Fibroblast of the conjunctiva (primary cell): ENCODE measurements around the gene DEFB114.

Experiments
- DNase-seq: peaks from one replicate; pipeline ENCODE4 v3.0.0-alpha.2; 2010; ENCODE audit warnings: low read depth

DEFB114 gene

DNA sequence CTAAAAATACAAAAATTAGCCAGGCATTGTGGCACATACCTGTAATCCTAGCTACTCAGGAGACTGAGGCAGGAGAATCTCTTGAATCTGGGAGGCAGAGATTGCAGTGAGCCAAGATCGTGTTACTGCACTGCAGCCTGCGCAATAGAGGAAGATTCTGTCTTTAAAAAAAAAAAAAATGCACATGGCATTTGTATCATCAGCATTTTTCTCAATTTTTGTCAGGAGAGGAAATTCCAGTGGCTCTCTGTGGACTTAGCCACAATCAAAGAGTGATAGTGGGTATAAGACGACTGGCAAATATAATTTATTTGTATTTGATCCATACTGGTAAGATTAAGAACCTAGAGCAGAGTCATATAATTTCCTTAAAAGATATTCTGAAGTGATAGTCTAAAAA lies 28.6 kb downstream of the DEFB114 start:
- DNase-seq: no peak

DNA sequence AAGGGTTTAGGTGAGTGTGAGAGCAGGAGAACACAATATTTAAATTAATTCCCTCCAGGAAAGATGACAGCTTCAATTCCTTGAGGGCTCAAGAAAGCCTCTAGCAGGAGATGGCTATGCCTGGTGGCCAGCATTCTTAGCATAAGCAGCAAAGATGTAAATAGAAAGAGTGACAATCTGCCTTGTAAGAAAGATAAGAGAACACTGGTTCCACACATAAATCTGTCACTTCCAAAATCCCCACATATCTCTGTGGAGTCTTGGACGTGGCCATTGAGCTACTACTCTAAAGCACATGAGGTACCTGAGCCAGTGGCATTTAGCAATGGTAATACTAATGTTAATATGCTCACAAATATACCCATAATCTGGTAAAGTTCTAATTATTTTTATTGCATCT lies 29.2 kb downstream of the DEFB114 start:
- DNase-seq: no peak

DNA sequence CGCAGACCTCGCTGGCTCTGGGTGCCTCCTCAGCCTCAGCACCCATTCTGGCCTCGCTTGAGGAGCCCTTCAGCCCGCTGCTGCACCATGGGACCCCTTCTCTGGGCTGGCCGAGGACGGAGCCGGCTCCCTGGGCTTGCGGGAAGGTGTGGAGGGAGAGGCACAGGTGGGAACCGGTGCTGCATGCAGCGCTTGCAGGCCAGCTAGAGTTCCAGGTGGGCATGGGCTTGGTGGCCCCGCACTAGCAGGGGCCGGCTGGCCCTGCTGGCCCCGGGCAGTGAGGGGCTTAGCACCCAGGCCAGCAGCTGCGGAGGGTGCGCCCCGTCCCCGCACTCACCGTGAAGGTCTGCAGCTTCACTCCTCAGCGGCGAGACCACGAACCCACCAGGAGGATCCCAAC lies 30.4 kb downstream of the DEFB114 start:
- DNase-seq: no peak

DNA sequence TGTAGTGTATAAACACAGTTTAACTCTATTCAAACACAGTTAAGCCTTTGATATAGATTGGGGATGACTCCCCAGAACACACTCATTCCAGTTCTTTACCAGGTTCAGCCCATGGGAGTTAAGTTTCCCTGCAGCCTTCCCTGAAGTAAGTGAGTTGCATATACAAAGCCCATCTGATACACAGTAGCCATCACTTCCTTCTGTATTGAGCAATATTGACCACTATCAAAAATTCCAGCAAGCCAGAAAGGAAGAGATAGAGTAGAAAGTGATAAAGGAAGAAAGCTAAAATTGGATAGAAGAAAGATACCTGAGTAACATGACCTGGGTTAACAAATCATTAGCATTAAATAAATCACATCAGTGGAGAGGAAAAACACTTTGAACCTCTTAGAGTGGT lies 34.6 kb downstream of the DEFB114 start:
- no peak for DNase-seq

DNA sequence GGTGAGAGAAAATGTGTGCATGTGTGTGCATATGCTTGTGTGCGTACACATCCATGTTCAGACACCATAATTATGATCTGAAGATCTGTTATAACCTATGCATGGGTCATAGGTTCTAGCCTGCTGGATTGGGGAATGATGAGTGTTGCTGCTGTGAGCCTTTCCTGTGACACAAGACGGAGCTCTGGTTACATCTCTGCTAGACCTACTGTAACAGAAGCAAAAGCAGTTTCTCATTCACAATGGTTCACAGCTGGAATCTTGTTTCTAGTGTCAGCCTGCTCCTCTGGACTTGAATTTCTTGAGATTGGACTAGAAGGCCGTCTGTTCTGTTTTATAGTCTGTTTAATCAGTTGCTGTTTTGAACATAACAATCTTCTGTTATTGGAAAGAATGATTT lies 40.1 kb downstream of the DEFB114 start:
- DNase-seq: no peak

DNA sequence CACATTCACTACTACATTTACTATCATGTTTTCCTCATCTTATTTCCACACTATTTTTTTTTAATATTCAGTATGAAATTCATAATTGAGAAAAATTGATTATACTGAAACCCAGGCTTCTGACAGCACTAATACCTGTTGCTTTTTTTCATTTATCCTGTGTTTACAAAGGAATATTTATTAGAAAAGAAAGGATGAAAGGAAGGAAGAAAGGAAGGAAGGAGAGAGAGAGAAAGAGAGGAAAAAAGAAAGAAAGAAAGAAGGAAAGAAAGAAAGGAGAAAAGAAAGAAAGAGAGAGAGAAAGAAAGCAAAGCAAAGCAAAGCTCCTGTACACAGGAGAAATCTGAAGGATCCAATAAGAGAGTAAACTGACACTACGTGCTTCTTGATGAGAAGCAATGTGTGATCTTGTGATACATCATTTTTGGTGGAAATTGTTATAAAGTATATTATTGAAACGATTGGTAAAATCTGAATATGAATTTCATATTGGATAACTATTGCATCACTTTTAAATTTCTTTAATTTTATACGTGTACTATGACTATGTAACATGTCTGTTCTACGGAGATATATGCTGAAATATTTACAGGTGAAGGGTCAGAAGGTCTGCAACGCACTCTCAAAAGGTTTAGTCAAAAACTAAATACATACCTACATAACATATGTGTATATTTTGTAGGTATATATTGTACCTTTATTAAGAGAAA lies 43.9 kb downstream of the DEFB114 start:
- no peak for DNase-seq

DNA sequence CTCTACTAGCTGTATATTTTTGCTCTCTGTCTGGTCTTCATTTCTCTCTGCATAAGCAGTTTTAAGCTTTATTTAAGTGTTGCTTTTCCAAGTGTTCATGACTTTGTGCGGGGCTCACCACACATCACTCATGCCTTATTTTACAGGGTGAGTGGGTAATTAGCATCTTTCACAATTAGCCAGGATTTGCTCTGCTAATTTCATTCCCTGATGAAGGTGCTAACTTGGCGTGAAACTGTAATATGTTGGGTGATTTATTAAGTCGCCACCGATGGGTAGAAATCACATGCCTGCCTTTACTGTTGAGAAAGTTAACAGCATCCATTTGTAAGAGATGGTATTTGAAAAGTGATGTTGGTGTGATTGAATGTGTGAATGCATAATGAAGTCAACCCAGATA lies 44.7 kb downstream of the DEFB114 start:
- no peak for DNase-seq

DNA sequence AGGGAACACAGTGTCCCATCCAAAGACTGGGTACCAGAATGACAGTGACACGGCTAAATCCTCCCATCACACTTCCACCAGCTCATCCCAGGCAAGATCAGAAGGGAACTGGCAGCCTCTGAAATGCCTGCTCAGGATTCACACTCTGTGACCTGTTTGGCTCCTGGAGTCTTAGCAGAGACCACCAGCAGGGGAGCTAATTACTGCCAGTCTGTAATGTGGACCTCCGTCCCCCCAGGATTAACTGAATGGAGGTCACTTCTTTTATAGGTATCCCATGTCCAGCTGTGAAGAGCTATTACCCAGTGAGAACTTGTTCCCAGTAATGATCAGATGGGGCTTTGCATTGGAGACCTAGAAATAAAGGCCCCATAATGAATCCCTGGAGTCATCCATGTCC lies 45.2 kb downstream of the DEFB114 start:
- no peak for DNase-seq

DNA sequence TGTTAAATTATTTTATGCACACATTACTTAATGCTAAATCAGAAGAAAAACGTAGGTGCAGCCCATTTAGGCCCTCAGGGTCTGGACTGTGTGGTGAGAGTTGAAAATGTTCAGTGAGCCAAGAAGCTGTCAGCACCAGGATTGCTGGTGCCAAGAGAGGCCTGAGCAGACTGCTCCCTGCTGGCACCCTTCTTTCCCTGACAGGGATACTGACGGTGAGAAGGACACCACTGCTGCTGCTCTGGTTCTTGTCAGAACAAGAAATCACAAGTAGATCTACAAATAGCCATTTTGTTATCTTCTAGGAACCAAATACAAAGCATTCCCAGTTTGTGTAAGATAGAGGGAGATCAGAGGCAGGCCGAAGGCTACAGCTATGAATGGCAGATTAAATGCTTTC lies 48.9 kb downstream of the DEFB114 start:
- DNase-seq: no peak

DNA sequence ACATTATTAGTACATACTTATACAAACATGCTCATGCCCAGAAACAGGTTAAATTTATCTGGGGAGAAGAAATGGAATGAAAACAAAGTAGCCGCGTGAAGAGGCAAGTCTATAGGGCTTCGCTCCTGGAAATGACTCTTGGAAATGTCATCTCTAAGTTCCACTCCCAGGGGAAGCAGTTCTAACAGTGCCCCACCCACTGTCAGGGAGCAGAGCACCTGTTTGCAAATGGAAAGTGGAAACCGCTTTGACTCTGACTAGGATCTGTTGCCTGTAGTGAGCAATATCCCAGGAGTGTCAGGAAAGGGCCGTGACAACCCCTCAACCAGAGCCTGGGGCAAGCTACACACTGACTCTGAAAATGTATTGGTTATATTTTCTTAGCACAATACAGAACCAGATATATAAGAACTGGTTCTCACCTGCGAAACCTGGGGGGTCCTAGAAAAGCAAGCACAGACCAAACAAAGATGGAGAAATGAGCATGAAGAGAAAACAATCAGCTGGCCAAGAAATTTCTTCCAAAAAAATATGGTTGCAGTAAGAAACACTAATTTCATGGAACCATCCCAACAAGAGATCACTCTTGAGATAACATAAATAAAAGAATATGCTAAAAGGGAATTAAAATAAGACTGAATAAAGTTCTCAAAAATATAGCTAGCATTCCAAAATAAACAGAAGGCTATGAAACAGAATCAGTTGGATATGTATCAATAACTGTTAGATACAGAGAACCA lies 50.2 kb downstream of the DEFB114 start:
- DNase-seq: no peak

DNA sequence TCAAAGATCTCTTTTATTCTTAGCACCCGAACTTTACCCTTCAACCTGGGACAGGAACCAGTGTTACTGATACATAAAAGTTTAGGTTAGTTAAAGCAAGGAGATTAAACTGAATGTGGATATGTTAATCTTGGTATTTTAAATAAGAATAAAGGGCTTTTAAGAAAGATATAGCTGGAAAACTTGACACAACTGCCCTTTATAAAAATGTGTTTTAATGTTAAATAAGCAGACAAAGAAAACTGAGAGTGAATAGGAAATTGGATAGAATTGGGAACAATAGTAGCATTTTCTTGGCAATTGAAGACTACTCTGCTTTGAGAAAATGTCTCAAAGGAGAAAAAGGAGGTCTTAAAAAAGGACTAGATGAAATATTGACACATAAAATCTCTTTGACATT lies 51.8 kb downstream of the DEFB114 start:
- DNase-seq: no peak

DNA sequence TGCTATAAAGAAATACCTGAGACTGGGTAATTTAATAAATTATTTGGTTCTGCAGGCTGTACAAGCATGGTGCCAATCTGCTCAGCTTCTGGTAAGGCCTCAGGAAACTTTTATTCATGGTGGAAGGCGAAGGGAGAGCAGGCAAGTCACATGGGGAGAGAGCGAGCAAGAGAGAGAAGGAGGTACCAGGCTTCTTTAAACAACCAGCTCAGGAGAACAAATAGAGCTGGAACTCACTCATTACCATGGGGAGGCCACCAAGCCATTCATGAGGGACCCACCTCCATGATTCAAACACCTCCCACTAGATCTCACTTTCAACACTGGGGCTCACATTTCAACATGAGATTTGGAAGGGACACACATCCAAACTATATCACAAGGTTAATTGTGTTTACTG lies 52.7 kb downstream of the DEFB114 start:
- no peak for DNase-seq
